Measurements from ENCODE around the gene ALKBH7.
"Not testable (repeated sequence)": the region's sequence is repeated elsewhere in the genome, so short reads cannot be mapped to it uniquely, and the experiment has no call there.

- TF ChIP-seq CTCF (IDR thresholded peaks at IDR 0.05; ENCODE audit: poor library complexity, severe bottlenecking); EZH2 (IDR thresholded peaks at IDR 0.05; ENCODE audit: borderline replicate concordance, insufficient read depth, low read length, poor library complexity, severe bottlenecking); POLR2AphosphoS5 (IDR thresholded peaks at IDR 0.05); EP300 (conservative IDR thresholded peaks at IDR 0.05; ENCODE audit: poor library complexity, severe bottlenecking); SMC3 (conservative IDR thresholded peaks at IDR 0.05; ENCODE audit: poor library complexity); RAD21 (conservative IDR thresholded peaks at IDR 0.05); MXI1 (conservative IDR thresholded peaks at IDR 0.05; ENCODE audit: poor library complexity, severe bottlenecking); TAF1 (IDR thresholded peaks at IDR 0.05; ENCODE audit: low read depth): not testable (repeated sequence)
- TF ChIP-seq, protein P1, sequence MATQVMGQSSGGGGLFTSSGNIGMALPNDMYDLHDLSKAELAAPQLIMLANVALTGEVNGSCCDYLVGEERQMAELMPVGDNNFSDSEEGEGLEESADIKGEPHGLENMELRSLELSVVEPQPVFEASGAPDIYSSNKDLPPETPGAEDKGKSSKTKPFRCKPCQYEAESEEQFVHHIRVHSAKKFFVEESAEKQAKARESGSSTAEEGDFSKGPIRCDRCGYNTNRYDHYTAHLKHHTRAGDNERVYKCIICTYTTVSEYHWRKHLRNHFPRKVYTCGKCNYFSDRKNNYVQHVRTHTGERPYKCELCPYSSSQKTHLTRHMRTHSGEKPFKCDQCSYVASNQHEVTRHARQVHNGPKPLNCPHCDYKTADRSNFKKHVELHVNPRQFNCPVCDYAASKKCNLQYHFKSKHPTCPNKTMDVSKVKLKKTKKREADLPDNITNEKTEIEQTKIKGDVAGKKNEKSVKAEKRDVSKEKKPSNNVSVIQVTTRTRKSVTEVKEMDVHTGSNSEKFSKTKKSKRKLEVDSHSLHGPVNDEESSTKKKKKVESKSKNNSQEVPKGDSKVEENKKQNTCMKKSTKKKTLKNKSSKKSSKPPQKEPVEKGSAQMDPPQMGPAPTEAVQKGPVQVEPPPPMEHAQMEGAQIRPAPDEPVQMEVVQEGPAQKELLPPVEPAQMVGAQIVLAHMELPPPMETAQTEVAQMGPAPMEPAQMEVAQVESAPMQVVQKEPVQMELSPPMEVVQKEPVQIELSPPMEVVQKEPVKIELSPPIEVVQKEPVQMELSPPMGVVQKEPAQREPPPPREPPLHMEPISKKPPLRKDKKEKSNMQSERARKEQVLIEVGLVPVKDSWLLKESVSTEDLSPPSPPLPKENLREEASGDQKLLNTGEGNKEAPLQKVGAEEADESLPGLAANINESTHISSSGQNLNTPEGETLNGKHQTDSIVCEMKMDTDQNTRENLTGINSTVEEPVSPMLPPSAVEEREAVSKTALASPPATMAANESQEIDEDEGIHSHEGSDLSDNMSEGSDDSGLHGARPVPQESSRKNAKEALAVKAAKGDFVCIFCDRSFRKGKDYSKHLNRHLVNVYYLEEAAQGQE (IDR thresholded peaks at IDR 0.05; ENCODE audit: borderline replicate concordance), result not testable (repeated sequence)
Measured at GRCh38 chr19:6355321-6356040, 17.1 kb upstream of the ALKBH7 start.
